Measurements from ENCODE around the gene TMEM117. TPM values are rescaled to one million over a fixed set of nuclear protein-coding genes. Genes with fewer than 3 reads are reported as not detected.

Gene TMEM117
- total and polyA plus RNA-seq, 2 donors (not counting 1 experiment from before 2014, with no cell fraction given): 2.0 to 10.4 TPM

DNA sequence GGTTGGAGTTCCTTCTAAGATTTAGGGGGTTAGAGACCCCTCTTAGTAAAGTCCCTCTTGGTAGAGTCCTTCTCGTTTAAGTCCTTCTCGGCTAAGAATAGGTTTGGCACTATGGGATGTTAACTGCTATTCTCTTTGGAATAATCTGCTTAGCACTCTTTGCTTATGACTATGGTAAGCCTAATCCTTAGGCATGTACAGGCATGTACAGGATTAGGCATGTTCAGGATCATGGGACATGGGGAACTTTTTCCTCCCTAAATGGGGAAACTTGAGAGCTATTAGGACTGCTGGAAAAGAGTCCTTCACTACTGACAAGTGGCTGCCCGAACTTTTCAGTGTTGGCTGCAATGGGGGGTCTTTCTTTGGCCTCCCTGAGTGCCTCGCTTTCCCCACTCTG lies 193.3 kb downstream of the TMEM117 start:
- peaks cover 0 to 9% (median 1%) of the 10 kb centered on the region in 3 donors for H3K9me3 ChIP-seq (ENCODE audit: control extremely low read depth in 1 of 3, control insufficient read depth in 2 of 3, insufficient read depth in 1 of 3, low read length in 2 of 3)
- ChIA-PET POLR2A (no interaction called here), CTCF (no interaction called here)
- no peak overlapping the region for H2AFZ ChIP-seq (ENCODE audit: insufficient read depth, low read depth, low read length, poor library complexity, severe bottlenecking)
- H3K79me2 ChIP-seq (ENCODE audit: control insufficient read depth, insufficient read depth, low read length): no peaks in the 10 kb centered on the region
- Mint-ChIP-seq H3K27ac (no peak overlapping the region), H3K4me3 (no peak overlapping the region), H3K27me3 (no peaks in the 10 kb centered on the region), H3K9me3 (ENCODE audit: insufficient read depth) (no peaks in the 10 kb centered on the region), H3K4me1 (no peaks in the 10 kb centered on the region)
- H3K4me2 ChIP-seq (replicated peaks; ENCODE audit: low read depth, low read length, poor library complexity, severe bottlenecking): no peak overlapping the region
- H3K36me3 ChIP-seq (replicated peaks in 1 of 2; ENCODE audit: control extremely low read depth in 1 of 2, control insufficient read depth in 1 of 2, extremely low read depth in 1 of 2, insufficient read depth in 2 of 2, low read length in 1 of 2): no peaks in the 10 kb centered on the region
- no peak for ATAC-seq (ENCODE audit: low read depth)
- 90% methylated on average over 2 of the region's 4 CpGs for WGBS (ENCODE audit: insufficient coverage)
- TF ChIP-seq, protein P1, sequence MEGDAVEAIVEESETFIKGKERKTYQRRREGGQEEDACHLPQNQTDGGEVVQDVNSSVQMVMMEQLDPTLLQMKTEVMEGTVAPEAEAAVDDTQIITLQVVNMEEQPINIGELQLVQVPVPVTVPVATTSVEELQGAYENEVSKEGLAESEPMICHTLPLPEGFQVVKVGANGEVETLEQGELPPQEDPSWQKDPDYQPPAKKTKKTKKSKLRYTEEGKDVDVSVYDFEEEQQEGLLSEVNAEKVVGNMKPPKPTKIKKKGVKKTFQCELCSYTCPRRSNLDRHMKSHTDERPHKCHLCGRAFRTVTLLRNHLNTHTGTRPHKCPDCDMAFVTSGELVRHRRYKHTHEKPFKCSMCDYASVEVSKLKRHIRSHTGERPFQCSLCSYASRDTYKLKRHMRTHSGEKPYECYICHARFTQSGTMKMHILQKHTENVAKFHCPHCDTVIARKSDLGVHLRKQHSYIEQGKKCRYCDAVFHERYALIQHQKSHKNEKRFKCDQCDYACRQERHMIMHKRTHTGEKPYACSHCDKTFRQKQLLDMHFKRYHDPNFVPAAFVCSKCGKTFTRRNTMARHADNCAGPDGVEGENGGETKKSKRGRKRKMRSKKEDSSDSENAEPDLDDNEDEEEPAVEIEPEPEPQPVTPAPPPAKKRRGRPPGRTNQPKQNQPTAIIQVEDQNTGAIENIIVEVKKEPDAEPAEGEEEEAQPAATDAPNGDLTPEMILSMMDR (IDR thresholded peaks at IDR 0.05): no peak
- TF ChIP-seq EZH2 (IDR thresholded peaks at IDR 0.05; ENCODE audit: borderline replicate concordance, insufficient read depth, low read depth, low read length, poor library complexity, severe bottlenecking): no peak
- DNase-seq: no peak
- no peak overlapping the region for H3K4me3 ChIP-seq (ENCODE audit: control extremely low read depth in 1 of 5, extremely low read depth in 1 of 5, insufficient read depth in 1 of 5, low read depth in 2 of 5, low read length in 4 of 5)
- H3K4me1 ChIP-seq (ENCODE audit: control insufficient read depth in 2 of 2, insufficient read depth in 2 of 2, low read length in 2 of 2): no peaks in the 10 kb centered on the region
- H3K9ac ChIP-seq (ENCODE audit: low read length): no peak overlapping the region
- H4K20me1 ChIP-seq (ENCODE audit: control insufficient read depth, insufficient read depth, low read length, poor library complexity, severe bottlenecking): no peaks in the 10 kb centered on the region
- no peaks in the 10 kb centered on the region for H3K27me3 ChIP-seq (replicated peaks in 1 of 4; ENCODE audit: control extremely low read depth in 1 of 4, control insufficient read depth in 3 of 4, insufficient read depth in 4 of 4, low read length in 3 of 4)
- intact Hi-C loops (cut with micrococcal nuclease): no loop called here
- no peak overlapping the region for H3K27ac ChIP-seq (ENCODE audit: low read length in 2 of 2)

DNA sequence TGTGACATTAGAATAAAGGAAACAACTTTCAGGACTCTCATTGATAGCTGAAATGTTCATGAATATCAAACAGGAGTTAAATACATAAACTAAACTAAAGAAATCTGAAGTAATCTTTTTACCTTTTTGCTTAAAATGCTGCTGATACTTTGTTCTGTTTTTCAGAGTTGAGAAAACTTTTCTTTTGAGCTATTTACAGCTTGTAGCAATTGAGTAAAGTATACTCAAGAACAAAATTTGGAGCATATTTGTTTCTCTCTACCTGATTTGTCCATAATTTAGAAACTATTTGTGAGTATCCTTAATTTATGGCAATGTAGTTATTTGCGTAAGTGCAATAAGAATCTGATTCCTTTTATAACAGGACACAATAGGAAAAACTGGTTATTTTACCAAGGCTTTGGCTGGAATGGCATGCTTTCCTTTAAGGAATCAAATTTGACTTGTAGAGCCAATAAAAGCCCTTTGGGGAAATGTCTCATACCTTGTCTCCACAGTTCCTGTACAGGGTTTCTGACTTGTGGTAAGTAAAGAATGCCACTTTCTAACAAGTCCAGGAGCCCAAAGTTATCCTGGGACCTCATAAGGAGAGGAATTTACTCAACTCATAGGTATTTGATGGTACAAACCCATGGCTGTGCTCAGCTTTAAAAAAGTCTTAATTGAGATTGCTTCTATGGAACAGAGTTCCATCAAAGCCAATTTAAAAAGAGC lies 195.7 kb downstream of the TMEM117 start:
- Mint-ChIP-seq H3K4me3 (no peak overlapping the region), H3K27ac (no peak overlapping the region), H3K4me1 (no peaks in the 10 kb centered on the region), H3K27me3 (no peaks in the 10 kb centered on the region), H3K9me3 (ENCODE audit: insufficient read depth) (no peaks in the 10 kb centered on the region)
- Histone ChIP-seq H3K36me3 (replicated peaks in 1 of 2; ENCODE audit: control extremely low read depth in 1 of 2, control insufficient read depth in 1 of 2, extremely low read depth in 1 of 2, insufficient read depth in 2 of 2, low read length in 1 of 2) (no peaks in the 10 kb centered on the region), H3K27me3 (replicated peaks in 1 of 4; ENCODE audit: control extremely low read depth in 1 of 4, control insufficient read depth in 3 of 4, insufficient read depth in 4 of 4, low read length in 3 of 4) (no peaks in the 10 kb centered on the region), H3K9ac (ENCODE audit: low read length) (no peak overlapping the region), H3K9me3 (ENCODE audit: control extremely low read depth in 1 of 3, control insufficient read depth in 2 of 3, insufficient read depth in 1 of 3, low read length in 2 of 3) (peaks cover 0 to 9% (median 1%) of the 10 kb centered on the region in 3 donors), H3K4me3 (ENCODE audit: control extremely low read depth in 1 of 5, extremely low read depth in 1 of 5, insufficient read depth in 1 of 5, low read depth in 2 of 5, low read length in 4 of 5) (no peak overlapping the region), H4K20me1 (ENCODE audit: control insufficient read depth, insufficient read depth, low read length, poor library complexity, severe bottlenecking) (no peaks in the 10 kb centered on the region), H3K4me2 (replicated peaks; ENCODE audit: low read depth, low read length, poor library complexity, severe bottlenecking) (no peak overlapping the region), H3K27ac (ENCODE audit: low read length in 2 of 2) (no peak overlapping the region), H2AFZ (ENCODE audit: insufficient read depth, low read depth, low read length, poor library complexity, severe bottlenecking) (no peak overlapping the region), H3K4me1 (ENCODE audit: control insufficient read depth in 2 of 2, insufficient read depth in 2 of 2, low read length in 2 of 2) (no peaks in the 10 kb centered on the region), H3K79me2 (ENCODE audit: control insufficient read depth, insufficient read depth, low read length) (no peaks in the 10 kb centered on the region)
- CTCF ChIA-PET: interaction anchor here (0.8 kb wide), 1 partner anchor 17 kb away, joined by 3 read pairs; no protein-coding TSS in a partner anchor
- no peak for DNase-seq
- TF ChIP-seq EZH2 (IDR thresholded peaks at IDR 0.05; ENCODE audit: borderline replicate concordance, insufficient read depth, low read depth, low read length, poor library complexity, severe bottlenecking): no peak
- TF ChIP-seq, protein P1 (IDR thresholded peaks at IDR 0.05): no peak
- POLR2A ChIA-PET: no interaction called here
- no CpG with 5 or more reads among the region's 1 CpG for WGBS (ENCODE audit: insufficient coverage)
- ATAC-seq (ENCODE audit: low read depth): no peak
- intact Hi-C loops (cut with micrococcal nuclease): no loop called here

Data from B cell (primary cell).